ENCODE data around the gene PDE1C.

Gene PDE1C

GRCh38 chr7:31707089-31707488, 363.1 kb downstream of the PDE1C start:
- no peak for DNase-seq

DNA sequence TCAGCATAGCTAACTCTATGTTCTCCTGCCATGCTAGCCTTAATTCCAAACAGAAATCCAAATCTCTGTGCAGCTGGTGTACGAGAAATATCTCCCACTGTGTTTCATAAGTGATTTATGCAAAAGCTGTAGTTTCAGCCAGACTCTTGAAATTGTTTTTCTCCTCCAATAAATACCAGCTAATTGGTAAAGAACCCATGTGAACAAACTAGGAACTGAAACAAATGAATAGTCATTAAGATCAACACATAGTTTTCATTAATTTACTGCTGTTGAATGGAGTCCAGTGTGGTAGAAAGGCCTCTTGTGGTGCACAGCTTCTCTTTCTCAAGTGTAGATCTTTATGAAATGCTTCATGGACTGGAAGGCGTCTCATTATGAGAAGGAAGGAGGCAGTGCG, 364.8 kb downstream of the PDE1C start:
- DNase-seq = no peak
- no peaks in the 10 kb centered on the region for H3K36me3 ChIP-seq
- TF ChIP-seq, protein P1, sequence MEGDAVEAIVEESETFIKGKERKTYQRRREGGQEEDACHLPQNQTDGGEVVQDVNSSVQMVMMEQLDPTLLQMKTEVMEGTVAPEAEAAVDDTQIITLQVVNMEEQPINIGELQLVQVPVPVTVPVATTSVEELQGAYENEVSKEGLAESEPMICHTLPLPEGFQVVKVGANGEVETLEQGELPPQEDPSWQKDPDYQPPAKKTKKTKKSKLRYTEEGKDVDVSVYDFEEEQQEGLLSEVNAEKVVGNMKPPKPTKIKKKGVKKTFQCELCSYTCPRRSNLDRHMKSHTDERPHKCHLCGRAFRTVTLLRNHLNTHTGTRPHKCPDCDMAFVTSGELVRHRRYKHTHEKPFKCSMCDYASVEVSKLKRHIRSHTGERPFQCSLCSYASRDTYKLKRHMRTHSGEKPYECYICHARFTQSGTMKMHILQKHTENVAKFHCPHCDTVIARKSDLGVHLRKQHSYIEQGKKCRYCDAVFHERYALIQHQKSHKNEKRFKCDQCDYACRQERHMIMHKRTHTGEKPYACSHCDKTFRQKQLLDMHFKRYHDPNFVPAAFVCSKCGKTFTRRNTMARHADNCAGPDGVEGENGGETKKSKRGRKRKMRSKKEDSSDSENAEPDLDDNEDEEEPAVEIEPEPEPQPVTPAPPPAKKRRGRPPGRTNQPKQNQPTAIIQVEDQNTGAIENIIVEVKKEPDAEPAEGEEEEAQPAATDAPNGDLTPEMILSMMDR (IDR thresholded peaks at IDR 0.05; ENCODE audit: low read depth, low read length) = no peak
- H3K27ac ChIP-seq = no peak overlapping the region
- H3K9me3 ChIP-seq (ENCODE audit: severe bottlenecking) = peaks cover 2% of the 10 kb centered on the region
- no peak overlapping the region for H3K4me3 ChIP-seq (ENCODE audit: low read depth, low read length)
- H3K27me3 ChIP-seq (ENCODE audit: insufficient read depth, low read depth, severe bottlenecking) = no peaks in the 10 kb centered on the region

More at GRCh38 chr7:31707089-31707488, 363.1 kb downstream of the PDE1C start:
- Histone ChIP-seq H3K9me3 (ENCODE audit: severe bottlenecking) (no peaks in the 10 kb centered on the region), H3K27ac (no peak overlapping the region), H3K4me3 (ENCODE audit: low read depth, low read length) (no peak overlapping the region), H3K27me3 (ENCODE audit: insufficient read depth, low read depth, severe bottlenecking) (no peaks in the 10 kb centered on the region), H3K36me3 (no peaks in the 10 kb centered on the region)
- TF ChIP-seq, protein P1 (IDR thresholded peaks at IDR 0.05; ENCODE audit: low read depth, low read length) = no peak

DNA sequence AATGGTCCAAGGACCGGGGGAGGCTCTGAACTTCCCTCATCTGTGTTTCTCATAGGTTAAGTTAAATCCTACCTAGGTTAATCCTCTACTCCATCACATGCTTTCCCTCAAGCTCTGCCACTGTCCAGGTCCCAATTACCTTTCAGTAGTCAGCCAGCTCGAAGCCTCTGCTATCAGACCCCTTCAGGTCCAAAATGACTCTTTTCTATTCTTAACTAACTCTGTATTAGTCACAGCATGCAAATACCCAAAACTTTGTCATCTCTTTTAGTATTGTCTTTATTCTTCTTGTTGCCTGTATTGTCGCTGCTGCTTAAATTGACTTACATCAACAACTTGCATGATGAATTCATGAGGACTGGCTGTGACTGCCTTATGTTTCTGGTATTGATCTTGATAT, 367.9 kb downstream of the PDE1C start:
- TF ChIP-seq, protein P1 (IDR thresholded peaks at IDR 0.05; ENCODE audit: low read depth, low read length) = no peak
- no peak for DNase-seq
- H3K27me3 ChIP-seq (ENCODE audit: insufficient read depth, low read depth, severe bottlenecking) = no peaks in the 10 kb centered on the region

More for the DNA sequence above, 367.9 kb downstream of the PDE1C start:
- no peak overlapping the region for H3K27ac ChIP-seq
- H3K9me3 ChIP-seq (ENCODE audit: severe bottlenecking) = peaks cover 3% of the 10 kb centered on the region
- H3K36me3 ChIP-seq = no peaks in the 10 kb centered on the region
- no peak overlapping the region for H3K4me3 ChIP-seq (ENCODE audit: low read depth, low read length)

Data from WERI-Rb-1 (cell line).